Activated CD4-positive, alpha-beta T cell treated with anti-CD3 and anti-CD28 coated beads, Interleukin-2, Interleukin-4, amounts not matched to agents 100 ng/mL and 50 ng/mL, durations not matched to agents 16 hours and 8 hours (primary cell): ENCODE results near the gene PIP4K2A.
A peak's percentile ranks its signal among the peaks of the same experiment; 100 is the strongest.
"Not testable (repeated sequence)": the region's sequence is repeated elsewhere in the genome, so short reads cannot be mapped to it uniquely, and the experiment has no call there.

ENCODE experiments used
- DNase-seq: peaks from one replicate; pipeline ENCODE4 v3.0.0-alpha.2; 2020; ENCODE audit warnings: low spot score

Gene PIP4K2A

DNA sequence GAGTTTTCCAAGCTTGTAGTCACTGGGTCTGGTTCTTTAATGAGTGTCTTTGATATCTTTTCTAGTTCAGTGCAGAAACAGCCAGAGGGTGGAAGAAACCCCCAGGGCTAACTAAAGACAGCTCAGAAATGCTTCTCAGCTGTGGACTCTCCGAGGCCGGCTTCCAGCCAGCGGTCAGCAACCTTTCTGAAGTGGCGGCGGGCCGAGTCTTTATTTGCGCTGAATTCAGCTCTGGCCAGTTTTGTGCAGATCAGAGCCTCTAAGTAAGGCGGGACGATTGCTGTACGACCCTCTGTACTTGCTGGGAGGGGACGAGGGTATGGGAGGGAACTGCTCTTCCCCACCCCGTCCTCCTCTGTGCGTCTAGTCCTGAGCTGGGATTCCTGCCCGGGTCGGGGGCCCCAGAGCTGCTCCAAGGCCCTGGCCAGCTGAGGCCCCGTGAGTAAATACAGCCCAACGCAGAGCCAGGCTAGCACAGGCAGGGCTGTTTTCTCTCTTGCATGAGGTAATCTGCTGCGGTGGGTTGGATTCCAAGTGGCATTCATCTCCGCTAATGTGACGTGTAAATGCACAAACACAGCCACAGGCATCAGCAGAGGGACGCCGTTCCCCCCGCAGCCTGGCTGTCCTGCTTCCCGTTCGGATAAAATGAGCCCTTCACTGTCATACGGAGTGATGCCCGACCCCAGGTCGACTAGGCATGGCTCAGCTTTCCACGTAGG lies 159.8 kb downstream of the PIP4K2A start:
- no peak for DNase-seq

DNA sequence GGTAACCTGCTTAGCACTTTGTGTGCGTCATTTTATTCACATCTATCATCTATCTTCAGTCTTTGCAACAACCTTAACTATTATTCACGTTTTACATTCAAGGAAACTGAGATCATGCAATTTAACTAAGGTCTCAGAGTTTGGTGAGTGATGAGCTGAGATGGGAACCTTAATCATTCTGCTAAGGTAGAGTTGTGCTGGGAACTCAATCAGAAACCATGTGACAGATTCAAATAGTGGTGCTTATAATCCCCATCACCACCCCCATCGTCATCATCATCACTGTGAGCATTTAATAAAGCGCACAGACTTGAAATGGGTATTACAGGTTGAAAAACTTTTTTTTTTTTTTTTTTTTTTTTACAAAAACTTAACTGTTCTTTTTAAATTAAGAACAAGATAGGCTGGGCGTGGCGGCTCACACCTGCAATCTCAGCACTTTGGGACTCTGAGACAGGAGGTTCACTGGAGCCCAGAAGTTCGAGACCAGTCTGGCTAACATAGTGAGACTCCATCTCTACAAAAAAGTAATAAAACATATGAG lies 160.9 kb downstream of the PIP4K2A start:
- no peak for DNase-seq

DNA sequence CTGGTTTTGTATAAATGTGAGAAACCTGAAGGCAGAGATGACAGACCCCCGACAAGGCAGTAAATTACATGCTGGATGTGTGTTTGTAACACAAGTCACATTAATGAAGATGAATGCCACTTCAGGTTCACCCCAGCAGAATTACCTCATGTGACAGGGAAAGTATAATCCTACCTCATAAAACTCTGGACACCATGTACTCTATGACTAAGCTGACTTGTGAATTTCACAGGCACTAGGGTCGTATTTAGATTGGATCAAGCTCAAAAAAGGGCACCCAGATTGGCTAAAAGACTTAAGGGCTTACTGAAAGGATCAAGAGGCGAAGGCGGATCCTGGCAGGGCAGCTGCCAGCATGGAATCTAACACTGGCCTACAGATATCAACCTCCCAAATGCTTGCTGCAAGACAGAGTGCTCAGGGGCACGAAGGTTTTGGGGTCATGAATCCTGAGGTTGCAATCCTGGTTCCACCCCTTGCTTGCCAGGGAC lies 161.4 kb downstream of the PIP4K2A start:
- DNase-seq = no peak

DNA sequence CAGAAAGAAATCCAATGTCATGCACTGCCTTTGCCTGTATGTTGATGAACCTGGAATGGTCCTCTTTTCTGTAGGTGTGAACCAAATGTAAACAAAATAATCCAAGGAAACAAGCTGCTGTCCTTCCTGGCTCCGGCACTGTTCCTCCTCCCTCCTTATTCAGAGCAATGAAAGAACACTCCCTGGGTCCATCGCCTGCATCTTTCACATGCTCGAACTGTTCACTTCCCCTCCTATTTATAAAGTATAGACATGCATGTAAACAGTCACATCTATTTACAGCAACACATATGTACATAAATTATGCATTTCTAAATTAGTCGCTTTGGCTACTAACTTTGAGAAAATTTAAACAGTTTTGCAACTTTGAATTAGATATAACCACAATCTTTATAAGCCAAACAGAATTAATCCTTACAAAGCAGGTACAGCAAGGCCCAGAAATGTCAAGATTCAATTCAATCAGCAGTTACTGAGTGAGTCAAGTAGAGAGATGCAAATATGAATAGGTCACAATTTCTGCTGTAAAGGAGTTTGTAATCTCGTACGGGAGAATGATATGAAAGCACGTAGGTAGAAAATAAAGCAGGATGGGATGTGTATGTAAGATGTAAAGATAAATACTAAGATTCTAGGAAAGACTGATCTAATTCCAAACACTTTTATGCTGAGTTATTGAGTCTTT lies 162.6 kb downstream of the PIP4K2A start:
- DNase-seq = no peak

DNA sequence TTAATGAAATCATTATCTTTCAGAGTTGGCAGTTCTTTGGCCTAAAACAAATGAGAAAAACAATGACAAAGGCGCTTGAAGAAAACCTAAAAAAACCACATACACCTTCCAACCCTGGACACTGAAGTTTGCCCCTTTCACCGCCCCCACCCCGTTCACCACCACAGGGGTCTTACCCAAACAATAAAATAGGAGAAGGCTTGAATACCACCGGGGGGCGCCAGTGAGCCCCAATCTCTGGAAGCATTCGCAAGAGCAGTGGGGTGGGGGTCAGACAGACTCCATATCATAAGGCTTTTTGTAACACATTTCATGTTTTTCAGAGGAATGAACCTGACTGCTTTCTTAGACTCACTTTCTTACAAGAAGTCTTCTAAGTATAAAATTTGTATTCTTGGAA lies 163.6 kb downstream of the PIP4K2A start:
- DNase-seq = peak; percentile 41

DNA sequence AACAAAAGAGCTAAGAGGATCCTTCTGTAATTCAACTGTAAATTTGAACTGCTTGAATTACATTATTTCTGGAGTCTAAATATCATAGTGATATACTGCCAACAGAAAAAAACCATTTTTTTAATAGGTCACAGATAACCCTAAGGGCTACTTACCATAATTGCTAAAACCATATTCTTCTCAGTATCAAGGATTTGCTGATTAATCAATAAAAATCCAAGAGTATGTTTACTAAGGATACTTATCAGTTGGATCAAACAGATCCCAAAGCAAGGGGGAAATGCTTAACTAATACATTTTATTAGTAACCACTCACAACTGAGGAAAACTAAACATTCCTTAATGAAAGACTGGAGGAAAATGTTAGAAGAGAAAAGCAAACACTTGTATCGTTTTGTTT lies 166.0 kb downstream of the PIP4K2A start:
- DNase-seq = no peak

DNA sequence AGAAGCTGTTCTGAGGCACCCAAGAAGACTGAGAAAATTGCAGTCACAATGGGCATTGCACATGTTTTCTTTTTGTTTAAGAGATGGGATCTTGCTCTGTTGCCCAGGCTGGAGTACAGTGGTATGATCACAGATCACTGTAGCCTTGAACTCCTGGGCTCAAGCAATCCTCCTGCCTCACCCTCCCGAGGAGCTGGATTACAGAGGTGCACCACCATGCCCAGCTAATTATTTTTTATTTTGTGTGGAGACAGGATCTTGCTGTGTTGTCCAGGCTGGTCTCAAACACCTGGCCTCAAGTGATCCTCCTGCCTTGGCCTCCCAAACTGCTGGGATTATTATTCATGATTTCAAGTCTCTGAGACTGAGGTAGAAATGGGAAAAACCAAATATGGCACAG lies 168.7 kb downstream of the PIP4K2A start:
- DNase-seq = no peak

DNA sequence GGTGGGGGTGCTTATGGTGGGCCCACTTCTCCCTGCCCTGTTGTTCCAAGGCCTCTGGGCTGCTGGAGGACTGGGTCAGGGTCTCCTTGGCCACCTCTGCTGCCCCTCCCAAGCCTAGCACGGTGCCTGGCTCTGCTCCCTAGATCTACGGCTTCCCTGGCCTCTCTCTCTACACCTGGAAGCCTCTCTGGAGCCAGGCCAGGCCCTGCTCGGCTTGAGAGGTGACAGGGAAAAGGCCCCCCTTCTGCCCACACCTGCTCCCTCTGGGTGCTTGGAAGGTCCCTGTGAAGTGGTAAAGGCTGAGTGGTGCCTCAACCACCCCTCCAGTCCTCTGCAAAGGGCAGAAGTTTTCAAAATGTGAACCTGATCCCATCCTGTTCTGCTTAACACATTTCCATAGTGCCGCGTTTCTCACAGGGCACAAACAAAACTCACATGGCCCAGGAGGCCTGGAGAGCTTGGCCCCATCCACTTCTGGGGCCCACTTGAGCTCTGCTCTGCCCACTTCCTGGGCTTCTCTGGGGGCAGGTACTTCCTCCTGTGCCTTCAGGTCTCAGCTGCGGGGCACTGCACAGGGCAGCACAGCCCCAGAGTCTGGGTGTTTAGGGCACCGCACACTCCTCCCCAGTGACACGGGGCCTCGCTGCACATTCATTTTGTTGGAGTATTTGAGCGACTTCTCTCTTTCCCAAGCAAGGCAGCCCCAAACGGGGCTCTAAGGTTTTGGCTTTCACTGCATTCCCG lies 169.9 kb downstream of the PIP4K2A start:
- no peak for DNase-seq

DNA sequence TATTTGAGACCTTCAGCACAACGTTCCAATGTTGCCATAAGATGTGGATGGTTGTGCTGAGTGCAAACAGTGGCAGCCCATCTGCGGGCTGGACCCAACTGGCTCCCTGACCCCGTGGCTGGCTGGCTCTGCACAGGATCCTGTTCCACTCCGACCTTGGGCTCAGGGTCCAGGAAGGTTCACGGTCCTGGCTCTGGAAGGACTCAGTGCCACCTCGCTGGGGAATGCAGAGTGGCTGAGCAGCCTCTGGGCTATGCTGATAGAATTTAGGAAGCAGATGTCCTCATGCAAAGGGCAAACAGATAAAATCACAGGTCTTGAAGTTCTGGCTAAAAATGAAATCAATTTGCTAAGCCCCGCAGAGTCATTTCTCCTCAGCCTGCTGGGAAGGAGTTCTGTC lies 171.6 kb downstream of the PIP4K2A start:
- DNase-seq = no peak

DNA sequence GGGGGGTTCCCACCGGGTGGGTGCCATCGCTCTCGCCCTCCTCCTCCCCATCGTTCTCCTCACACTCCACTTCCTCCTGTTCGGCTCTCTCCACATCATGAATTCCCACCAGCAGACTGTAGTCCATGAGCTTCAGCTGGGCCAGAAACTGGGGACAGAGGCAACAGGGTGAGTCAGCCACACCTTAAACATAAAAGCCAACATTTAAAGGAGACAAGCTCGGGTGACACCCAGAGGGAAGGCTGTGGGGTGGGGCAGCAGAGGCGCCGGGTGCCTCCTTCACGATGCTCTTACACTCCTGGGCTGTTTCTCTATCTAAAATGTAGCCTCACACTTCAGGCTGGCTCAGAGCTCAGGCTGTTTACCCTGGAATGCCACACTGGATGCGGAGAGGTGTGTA lies 172.5 kb downstream of the PIP4K2A start:
- DNase-seq = no peak

DNA sequence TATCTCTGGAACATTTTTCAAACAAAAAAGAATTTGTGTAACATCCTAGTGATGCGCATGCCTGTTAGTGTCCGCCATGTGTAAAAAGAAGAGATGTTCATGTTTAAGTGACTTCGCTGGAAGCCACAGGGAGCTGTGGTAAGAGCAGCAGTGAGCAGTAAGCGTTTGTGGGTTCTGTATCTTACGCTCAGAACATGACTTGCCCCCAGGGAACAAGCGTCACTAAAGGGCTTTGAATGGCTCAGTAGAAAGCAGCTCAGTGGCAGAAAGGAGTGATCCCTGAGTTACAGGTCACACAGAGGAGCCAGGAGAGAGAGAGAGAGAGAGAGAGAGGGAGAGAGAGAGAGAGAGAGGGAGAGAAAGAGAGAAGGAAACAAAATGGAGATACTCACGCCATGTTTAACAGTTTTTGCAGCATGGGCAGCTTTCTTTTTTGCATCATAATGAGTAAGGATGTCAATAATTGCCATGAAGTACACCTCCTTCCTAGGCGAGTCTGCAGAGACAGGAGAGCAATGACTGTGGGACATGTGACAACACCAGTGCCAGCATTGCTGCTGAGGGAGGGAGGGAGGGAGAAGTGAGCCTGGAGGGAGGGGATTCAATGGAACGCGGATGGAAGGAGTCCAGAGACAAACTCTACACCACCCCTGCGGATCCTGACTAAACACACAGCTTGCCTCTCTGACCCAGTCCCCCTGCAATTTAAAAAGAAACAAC lies 174.6 kb downstream of the PIP4K2A start:
- no peak for DNase-seq

DNA sequence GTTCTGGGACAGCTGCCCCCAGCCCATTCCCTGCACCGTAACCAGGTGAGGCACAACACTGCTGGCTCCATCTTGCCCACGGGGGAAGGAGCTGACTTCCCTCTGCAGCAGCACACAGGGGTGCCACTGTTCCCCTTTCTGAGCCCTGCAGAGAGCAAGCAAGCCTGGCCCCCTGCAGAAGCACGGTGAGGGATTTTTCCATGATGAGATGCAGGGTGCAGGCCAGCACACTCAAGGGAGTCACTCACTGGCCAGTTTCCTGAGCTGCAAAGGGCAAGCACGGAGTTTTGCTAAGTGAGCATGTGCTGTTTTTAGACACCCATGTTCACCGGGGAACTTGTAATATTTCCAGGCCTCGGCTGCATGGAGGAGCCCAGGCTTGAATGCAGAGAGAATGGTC lies 176.6 kb downstream of the PIP4K2A start:
- DNase-seq = no peak

DNA sequence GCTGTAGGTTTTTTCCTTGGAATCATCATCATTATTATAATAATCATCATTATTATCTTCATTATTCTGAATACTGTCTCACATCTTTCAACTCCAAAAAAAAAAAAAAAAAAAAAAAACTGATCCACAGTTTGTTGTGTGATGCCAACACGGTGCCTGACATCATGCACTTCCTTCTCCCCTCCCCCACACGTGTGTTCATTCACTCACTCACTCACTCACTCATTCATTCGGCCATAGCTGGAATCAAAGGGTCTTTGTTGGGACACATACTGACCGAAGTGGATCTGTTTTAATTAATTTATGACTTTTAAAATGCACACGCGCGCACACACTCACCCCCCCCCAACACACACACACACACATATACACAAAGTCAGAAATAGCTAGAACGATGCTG lies 177.8 kb downstream of the PIP4K2A start:
- DNase-seq = no peak

DNA sequence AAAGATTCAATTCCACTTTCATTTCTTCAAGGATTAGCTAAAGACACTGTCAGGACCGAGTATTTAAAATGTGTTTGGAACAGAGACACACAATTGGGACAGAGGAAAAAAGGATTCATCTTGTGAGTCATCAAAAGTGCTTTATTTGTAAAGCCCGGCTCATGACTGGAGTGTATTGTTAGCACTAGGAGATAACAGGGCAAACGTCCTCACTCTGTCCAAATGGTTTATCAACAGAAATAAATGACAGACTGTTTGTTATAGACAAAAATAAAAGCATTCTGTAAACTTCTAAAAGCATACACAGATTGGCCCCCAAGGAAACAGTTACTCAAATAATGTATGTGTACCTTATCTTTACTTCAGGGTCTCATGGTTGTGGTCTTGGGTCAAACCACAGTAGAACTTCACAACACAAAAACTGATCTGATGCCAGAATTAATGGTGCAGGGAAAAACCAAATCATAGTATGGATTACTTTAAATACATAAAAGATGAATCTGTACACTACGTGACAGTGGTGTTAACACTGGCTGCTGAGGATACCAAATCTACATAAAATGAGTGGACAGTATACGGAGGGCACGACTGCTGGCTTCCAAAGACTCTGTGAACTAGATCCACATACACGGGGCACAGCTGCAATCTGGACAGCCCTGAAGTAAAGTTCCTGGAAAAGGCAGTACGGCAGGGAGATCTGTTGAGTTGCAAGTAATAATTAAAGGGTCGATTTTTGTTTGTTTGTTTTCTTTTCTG lies 179.4 kb downstream of the PIP4K2A start:
- DNase-seq = no peak

DNA sequence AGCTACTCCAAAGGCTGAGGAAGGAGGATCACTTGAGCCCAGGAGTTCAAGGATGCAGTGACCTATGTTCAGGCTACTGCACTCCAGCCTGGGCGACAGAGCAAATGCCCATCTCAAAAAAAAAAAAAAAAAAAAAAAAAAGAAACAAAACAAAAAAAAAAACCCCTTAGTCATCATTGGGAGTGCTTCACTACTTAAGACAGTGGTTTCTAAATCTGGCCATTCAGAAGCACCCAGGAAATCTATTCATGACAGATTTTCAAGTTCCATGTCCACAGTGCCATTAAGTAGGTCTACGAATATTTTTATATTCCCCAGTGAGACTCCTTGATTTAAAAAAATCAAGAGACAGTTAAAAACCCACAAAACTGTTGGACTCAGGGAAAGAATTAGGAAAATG lies 182.9 kb downstream of the PIP4K2A start:
- DNase-seq = no peak

DNA sequence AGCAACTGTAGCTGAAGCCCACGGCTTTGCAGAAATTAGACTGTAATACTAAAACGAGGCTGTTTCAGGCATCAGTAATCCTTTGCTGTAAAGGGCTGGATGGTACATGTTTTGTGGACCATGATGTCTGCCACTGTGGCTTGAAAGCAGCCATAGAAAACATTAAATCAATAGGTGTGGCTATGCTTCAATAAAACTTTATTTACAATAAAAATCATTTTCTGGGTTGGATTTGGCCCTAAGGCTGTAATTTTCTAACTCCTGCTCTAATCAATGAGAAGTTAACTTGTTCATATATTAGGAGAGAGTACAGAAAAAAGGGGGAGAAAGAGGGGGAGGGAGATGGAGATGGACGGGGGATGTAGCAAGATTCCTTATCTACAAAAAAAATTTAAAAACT lies 183.4 kb downstream of the PIP4K2A start:
- DNase-seq = no peak

DNA sequence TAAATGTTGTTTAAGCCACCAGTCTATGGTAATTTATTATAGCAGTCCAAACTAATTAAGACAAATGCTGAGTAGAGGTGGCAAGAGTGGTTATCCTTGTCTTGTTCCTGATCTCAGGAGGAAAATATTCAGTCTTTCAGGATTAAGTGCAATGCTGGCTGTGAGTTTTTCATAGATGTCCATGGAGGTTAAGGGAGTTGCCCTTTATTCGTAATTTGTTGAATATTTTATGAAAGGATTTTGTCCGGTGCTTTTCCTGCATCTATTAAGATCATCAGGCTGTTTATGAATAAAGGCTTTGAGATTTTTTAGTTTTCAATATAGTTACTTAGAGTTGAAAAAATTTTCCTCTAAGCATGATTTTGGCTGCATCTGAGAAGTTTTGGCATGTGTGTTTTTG lies 186.9 kb downstream of the PIP4K2A start:
- no peak for DNase-seq

DNA sequence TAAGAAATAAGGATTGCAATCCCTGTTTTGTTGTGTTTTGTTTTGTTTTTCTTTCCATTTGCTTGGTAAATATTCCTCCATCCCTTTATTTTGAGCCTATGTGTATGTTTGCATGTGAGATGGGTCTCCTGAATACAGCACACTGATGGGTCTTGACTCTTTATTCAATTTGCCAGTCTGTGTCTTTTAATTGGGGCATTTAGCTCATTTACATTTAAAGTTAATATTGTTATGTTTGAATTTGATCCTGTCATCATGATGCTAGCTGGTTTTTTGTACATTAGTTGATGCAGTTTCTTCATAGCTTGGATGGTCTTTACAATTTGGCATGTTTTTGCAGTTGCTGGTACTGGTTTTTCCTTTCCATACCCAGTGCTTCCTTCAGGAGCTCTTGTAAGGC lies 190.0 kb downstream of the PIP4K2A start:
- DNase-seq = not testable (repeated sequence)

DNA sequence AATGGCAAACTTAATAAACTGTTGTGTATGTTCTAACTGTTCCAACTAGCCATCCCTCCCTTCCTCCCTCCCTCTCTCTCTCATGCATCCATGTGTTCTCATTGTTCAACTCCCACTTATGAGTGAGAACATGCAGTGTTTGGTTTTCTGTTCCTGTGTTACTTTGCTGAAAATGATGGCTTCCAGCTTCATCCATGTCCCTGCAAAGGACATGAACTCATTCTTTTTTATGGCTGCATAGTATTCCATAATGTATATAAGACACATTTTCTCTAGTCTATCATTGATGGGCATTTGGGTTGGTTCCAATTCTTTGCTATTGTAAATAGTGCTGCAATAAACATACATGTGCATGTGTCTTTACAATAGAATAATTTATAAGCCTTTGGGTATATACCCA lies 193.7 kb downstream of the PIP4K2A start:
- DNase-seq = not testable (repeated sequence)

DNA sequence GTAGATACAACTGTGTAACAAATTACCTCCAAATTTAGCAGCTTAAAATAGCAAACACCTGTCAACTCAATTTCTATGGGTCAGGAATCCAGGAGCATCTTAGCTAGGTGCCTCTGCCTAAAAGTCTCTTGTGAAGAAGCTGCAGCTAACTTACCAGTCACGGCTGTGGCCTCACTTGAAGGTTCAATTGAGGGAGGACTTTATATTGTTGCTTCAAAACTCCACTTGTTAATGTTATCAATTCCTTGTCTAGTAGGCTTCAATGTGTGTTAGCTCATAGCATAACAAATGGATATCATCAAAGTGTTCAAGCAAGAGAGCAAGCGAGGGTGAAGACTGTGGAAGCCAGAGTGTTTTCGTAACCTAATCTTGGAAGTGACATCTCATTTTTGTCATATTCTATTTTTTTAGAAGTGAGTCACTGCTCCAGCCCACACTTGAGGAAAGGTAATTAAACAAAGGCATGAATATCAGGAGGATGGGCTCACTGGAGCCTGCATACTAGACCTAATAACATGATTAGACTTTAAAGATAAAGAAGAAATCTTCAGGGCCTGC lies 196.1 kb downstream of the PIP4K2A start:
- DNase-seq = no peak

DNA sequence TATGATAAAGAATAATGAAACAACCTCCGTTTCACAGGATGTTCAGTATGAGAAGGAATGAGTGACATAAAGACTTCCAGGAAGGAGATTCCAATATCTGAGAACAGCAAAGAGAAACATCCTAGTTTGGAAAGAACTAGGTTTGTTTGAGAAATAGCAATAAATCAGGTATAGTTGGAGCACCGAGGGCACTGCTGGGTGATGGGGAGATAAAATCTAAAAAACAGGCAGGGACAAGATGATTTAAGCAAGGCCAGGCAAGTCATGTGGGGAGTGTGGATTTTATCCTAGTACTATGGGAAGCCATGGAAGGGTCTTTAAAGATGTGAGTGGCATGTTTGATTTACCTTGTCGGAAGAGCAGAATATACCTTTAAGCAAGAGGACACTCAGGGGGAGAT lies 199.4 kb downstream of the PIP4K2A start:
- no peak for DNase-seq
